HCT116 (cell line): Measurements from ENCODE around the gene PPIL1. TPM values are rescaled to one million over a fixed set of nuclear protein-coding genes. Genes with fewer than 3 reads are reported as not detected.

Experiments used
- ATAC-seq: fragments of 200-7000 bp; cut with Tn5 transposase; 2 replicates; pipeline ENCODE4 v1.9.1; 2020; ENCODE audit warnings: mild to moderate bottlenecking, moderate library complexity
- BruUV-seq: library from RNA; stranded (reverse); fragments of 400-500 nt; replicated peaks from 2 replicates; lab custom pipeline; 2021; lab: Mats Ljungman, UMichigan
- CTCF ChIA-PET: fragments of 300-600 bp; sonication (Branson Sonifier 250); formaldehyde crosslinking; loops from one replicate; lab custom pipeline; 2021; ENCODE audit warnings: antibody characterized with exemption; lab: Charles Lee
- POLR2A ChIA-PET: fragments of 300-600, 350-600 bp; sonication (Branson Sonifier 250); formaldehyde crosslinking; loops from one replicate; lab custom pipeline; 2021; ENCODE audit warnings: antibody characterized with exemption; lab: Charles Lee
- RAD21 ChIA-PET, 2 experiments: fragments of 300-600 bp; sonication (Branson Sonifier 250); formaldehyde crosslinking; loops; one replicate each; lab custom pipeline; 2023; ENCODE audit warnings: low total read pairs in 2 of 2; ENCODE audit not compliant: uncharacterized antibody in 2 of 2, unreplicated experiment in 2 of 2, low non-redundant PET in 1 of 2; lab: Charles Lee
- DNase-seq: peaks from one replicate; pipeline ENCODE4 v3.0.0-alpha.2; 2010; ENCODE audit warnings: low read depth, low spot score
- H2AFZ ChIP-seq: fragments of 200-600 bp; shearing (Covaris generic), sonication (generic); 2 replicates; pipeline ENCODE4 v1.6.1; 2017; ENCODE audit warnings: low read depth, mixed run types, mixed read lengths, antibody characterized with exemption, low read length; ENCODE audit not compliant: poor library complexity, severe bottlenecking
- H3K27ac ChIP-seq: 2 replicates; pipeline ENCODE4 v1.5.1; 2012; ENCODE audit warnings: low read depth, low read length
- H3K27me3 ChIP-seq: fragments of 200-600 bp; sonication (generic); 2 replicates; pipeline ENCODE4 v1.6.1; 2016; ENCODE audit warnings: mixed run types, low read length, mixed read lengths; ENCODE audit not compliant: insufficient read depth
- H3K36me3 ChIP-seq, 2 experiments: fragments of 200-500 bp in 1 of 2; fragments of 200-600 bp in 1 of 2; sonication (Bioruptor generic) in 1 of 2; sonication (generic) in 1 of 2; 2 replicates each; pipeline versions ENCODE4 v1.5.1 to v1.6.1; 2014 to 2016; ENCODE audit warnings: low read length in 2 of 2, inconsistent platforms in 1 of 2, mixed read lengths in 1 of 2, mixed run types in 1 of 2; ENCODE audit not compliant: insufficient read depth in 2 of 2, control insufficient read depth in 1 of 2
- H3K4me1 ChIP-seq, 2 experiments: fragments of 200-600 bp in 1 of 2; sonication (generic) in 1 of 2; 2 replicates each; pipeline versions ENCODE4 v1.5.1 to v1.6.1; 2012 to 2017; ENCODE audit warnings: low read length in 2 of 2, inconsistent platforms in 1 of 2, mild to moderate bottlenecking in 1 of 2, mixed read lengths in 1 of 2, mixed run types in 1 of 2, moderate library complexity in 1 of 2; ENCODE audit not compliant: insufficient read depth in 2 of 2, control insufficient read depth in 1 of 2
- H3K4me2 ChIP-seq: fragments of 200-600 bp; sonication (generic); 2 replicates; pipeline ENCODE4 v1.6.1; 2017; ENCODE audit warnings: mixed run types, low read length, mixed read lengths
- H3K4me3 ChIP-seq, 2 experiments: fragments of 200-600 bp in 1 of 2; sonication (generic) in 1 of 2; replicated peaks in 1 of 2; 2 replicates each; pipeline ENCODE4 v1.5.1; 2011 to 2016; ENCODE audit warnings: low read length in 2 of 2, control low read depth in 1 of 2, low read depth in 1 of 2, mild to moderate bottlenecking in 1 of 2, mixed read lengths in 1 of 2, mixed run types in 1 of 2
- H3K79me2 ChIP-seq: fragments of 200-600 bp; sonication (generic); 2 replicates; pipeline ENCODE4 v1.6.1; 2017; ENCODE audit warnings: mild to moderate bottlenecking, mixed run types, low read length, moderate library complexity, mixed read lengths; ENCODE audit not compliant: insufficient read depth
- H3K9ac ChIP-seq: fragments of 200-600 bp; sonication (generic); 2 replicates; pipeline ENCODE4 v1.6.1; 2016; ENCODE audit warnings: low read length, mixed read lengths
- H3K9me2 ChIP-seq: fragments of 200-600 bp; sonication (generic), shearing (Covaris generic); 2 replicates; pipeline ENCODE4 v1.6.1; 2017; ENCODE audit warnings: mixed run types, mild to moderate bottlenecking, moderate library complexity; ENCODE audit not compliant: insufficient read depth
- H3K9me3 ChIP-seq, 2 experiments: fragments of 200-500 bp in 1 of 2; fragments of 200-600 bp in 1 of 2; sonication (Bioruptor generic) in 1 of 2; sonication (generic) in 1 of 2; 2 replicates each; pipeline ENCODE4 v1.6.1; 2014 to 2017; ENCODE audit warnings: low read length in 2 of 2, mixed read lengths in 2 of 2, inconsistent platforms in 1 of 2, low read depth in 1 of 2, mild to moderate bottlenecking in 1 of 2, mixed run types in 1 of 2, moderate library complexity in 1 of 2; ENCODE audit not compliant: control insufficient read depth in 1 of 2, insufficient read depth in 1 of 2
- H4K20me1 ChIP-seq: fragments of 200-600 bp; sonication (generic), shearing (Covaris generic); 2 replicates; pipeline ENCODE4 v1.6.1; 2017; ENCODE audit warnings: mixed run types, mild to moderate bottlenecking, moderate library complexity; ENCODE audit not compliant: insufficient read depth
- CEBPB ChIP-seq: IDR thresholded peaks from 2 replicates; pipeline ENCODE4 v1.6.1; 2012; ENCODE audit warnings: low read depth
- CTCF ChIP-seq, 3 experiments: fragments of 200-600 bp in 1 of 3; sonication (generic) in 1 of 3; IDR thresholded peaks in 2 of 3; conservative IDR thresholded peaks in 1 of 3; 2 replicates each; pipeline ENCODE4 v1.5.1; 2012 to 2017; ENCODE audit warnings: low read depth in 2 of 3, low read length in 2 of 3, antibody characterized with exemption in 1 of 3, borderline replicate concordance in 1 of 3, control low read depth in 1 of 3, mild to moderate bottlenecking in 1 of 3, mixed read lengths in 1 of 3, mixed run types in 1 of 3, moderate library complexity in 1 of 3; ENCODE audit not compliant: insufficient read depth in 1 of 3
- RAD21 ChIP-seq: IDR thresholded peaks from 2 replicates; pipeline ENCODE4 v1.6.1; 2012; ENCODE audit warnings: low read depth, mild to moderate bottlenecking
- ZFX ChIP-seq: fragments of 450-650 bp; IDR thresholded peaks from 2 replicates; pipeline ENCODE4 v1.6.1; 2017
- intact Hi-C: fragments of 100-400 bp; cut with micrococcal nuclease; formaldehyde crosslinking; loops from 2 replicates; pipeline ENCODE4 v1.10.0; 2022
- total RNA-seq: library from RNA; stranded (reverse); gene quantifications from one replicate; pipeline ENCODE4 v1.2.1, GENCODE V29; 2021; ENCODE audit not compliant: unreplicated experiment

Gene PPIL1
- total RNA-seq, 1 experiment from 2014 or later: 42.0 TPM

- H3K9ac ChIP-seq: no peak overlapping the region
- H3K79me2 ChIP-seq: no peaks in the 10 kb centered on the region
- H4K20me1 ChIP-seq: no peaks in the 10 kb centered on the region
- no peak for TF ChIP-seq CEBPB
- TF ChIP-seq RAD21: peak; percentile 50
- peak in 2 of 3 experiments; percentile 17 to 31; a peak in 2 of 6 replicates for TF ChIP-seq CTCF (IDR thresholded peaks at IDR 0.05 in 2 of 3, conservative IDR thresholded peaks at IDR 0.05 in 1 of 3; ENCODE audit: borderline replicate concordance in 1 of 3, insufficient read depth in 1 of 3, low read depth in 2 of 3, low read length in 2 of 3)
- H3K4me1 ChIP-seq: no peaks in the 10 kb centered on the region
- no peak overlapping the region for H2AFZ ChIP-seq
- H3K27ac ChIP-seq: no peak overlapping the region
- ChIA-PET RAD21 (interaction anchor here in 1 of 2 experiments (1.0 kb wide), 1 partner anchor 41 kb away, joined by 3 read pairs; no protein-coding TSS in a partner anchor), CTCF (interaction anchor here (1.3 to 1.7 kb wide), 2 partner anchors 28 to 195 kb away, joined by 4 to 6 read pairs; no protein-coding TSS in a partner anchor), POLR2A (no interaction called here)
- H3K4me3 ChIP-seq: no peak overlapping the region
- BruUV-seq: no TSS peak
- intact Hi-C loops: no loop called here
- no peaks in the 10 kb centered on the region for H3K36me3 ChIP-seq
- no peaks in the 10 kb centered on the region for H3K9me3 ChIP-seq
- ATAC-seq (peak; percentile 66), DNase-seq (no peak)
- H3K27me3 ChIP-seq: peaks cover 5% of the 10 kb centered on the region; the same call in 1 of the 2 replicates
- no peak overlapping the region for H3K4me2 ChIP-seq
- H3K9me2 ChIP-seq: no peaks in the 10 kb centered on the region
These were observed 64.4 kb downstream of the PPIL1 start for GRCh38 chr6:36809941-36810803.

GRCh38 chr6:36809156-36809555, 65.4 kb downstream of the PPIL1 start:
- no peak overlapping the region for H3K4me2 ChIP-seq
- BruUV-seq: no TSS peak
- intact Hi-C loops: no loop called here
- ChIA-PET RAD21 (no interaction called here), CTCF (interaction anchor here (1.7 kb wide), 1 partner anchor 27 kb away, joined by 6 read pairs; no protein-coding TSS in a partner anchor), POLR2A (no interaction called here)
- H3K9me3 ChIP-seq: no peaks in the 10 kb centered on the region
- H3K4me1 ChIP-seq: no peaks in the 10 kb centered on the region
- H2AFZ ChIP-seq: no peak overlapping the region
- H4K20me1 ChIP-seq: no peaks in the 10 kb centered on the region
- H3K9ac ChIP-seq: no peak overlapping the region
- H3K4me3 ChIP-seq: no peak overlapping the region
- TF ChIP-seq ZFX: no peak
- no peak for ATAC-seq
- DNase-seq: no peak
- H3K79me2 ChIP-seq: no peaks in the 10 kb centered on the region
- no peak overlapping the region for H3K27ac ChIP-seq
- H3K9me2 ChIP-seq: no peaks in the 10 kb centered on the region
- H3K36me3 ChIP-seq: no peaks in the 10 kb centered on the region
- peaks cover 10% of the 10 kb centered on the region; the same call in 1 of the 2 replicates for H3K27me3 ChIP-seq
